Right lobe of liver (tissue), 6 donors: ENCODE results near the gene PHEX. TPM values are rescaled to one million over a fixed set of nuclear protein-coding genes. Genes with fewer than 3 reads are reported as not detected.

Experiments used
- ATAC-seq, 4 donors: fragments of 200-7000 bp; cut with Tn5 transposase; one replicate each; pipeline ENCODE4 v1.9.1; 2020; ENCODE audit warnings: mild to moderate bottlenecking in 4 of 4, moderate library complexity in 4 of 4
- DNase-seq, 3 donors: peaks; one replicate each; pipeline ENCODE4 v3.0.0-alpha.2; 2020
- H3K27ac ChIP-seq, 3 donors: fragments of 200-600 bp; one replicate each; pipeline ENCODE4 v1.8.0; 2022
- H3K27me3 ChIP-seq, 2 donors: fragments of 200-600 bp; one replicate each; pipeline ENCODE4 v1.8.0; 2022
- H3K36me3 ChIP-seq, 4 donors: fragments of 200-600 bp; sonication (generic) in 1 of 4; one replicate each; pipeline versions ENCODE4 v1.5.1 to v1.8.0; 2017 to 2022; ENCODE audit warnings: control low read depth in 1 of 4
- H3K4me1 ChIP-seq, 4 donors: fragments of 200-600 bp; sonication (generic) in 1 of 4; one replicate each; pipeline versions ENCODE4 v1.5.1 to v1.8.0; 2017 to 2022; ENCODE audit warnings: control low read depth in 1 of 4
- H3K4me3 ChIP-seq, 3 donors: fragments of 200-600 bp; one replicate each; pipeline ENCODE4 v1.8.0; 2022
- H3K9me3 ChIP-seq, 4 donors: fragments of 200-600 bp; sonication (generic) in 1 of 4; one replicate each; pipeline versions ENCODE4 v1.5.1 to v1.8.0; 2017 to 2022; ENCODE audit warnings: control low read depth in 1 of 4
- CTCF ChIP-seq, 4 donors: fragments of 200-600 bp in 3 of 4; fragments of 450-650 bp in 1 of 4; IDR thresholded peaks; one replicate each; pipeline versions ENCODE4 v1.5.1 to v1.8.0; 2016 to 2022; ENCODE audit warnings: antibody characterized with exemption in 4 of 4, mild to moderate bottlenecking in 2 of 4
- POLR2A ChIP-seq: fragments of 450-650 bp; IDR thresholded peaks from one replicate; pipeline ENCODE4 v1.6.1; 2017; ENCODE audit warnings: antibody characterized with exemption, mild to moderate bottlenecking
- WGBS: methylation state at CpG from one replicate; pipeline ENCODE4 v1.1.6; 2018; ENCODE audit warnings: low coverage, low lambda C conversion rate; ENCODE audit not compliant: insufficient coverage; ENCODE audit errors: missing lambda C conversion rate; 5-methylcytosine and 5-hydroxymethylcytosine counted together
- intact Hi-C, 2 donors: fragments of 100-400 bp; cut with DNase I; formaldehyde crosslinking; loops; one replicate each; pipeline versions ENCODE4 v1.11.2 to v1.14.1; 2022
- total RNA-seq, 6 experiments: library from RNA; depleted of rRNA in 2 of 6; stranded (reverse); fragments of >200 nt in 2 of 6; fragmentation: NEBNext Ultra II Directional in 3 of 6; extraction: Animal tissue kit (Norgen Biotek cat#: 25700) in 3 of 6; gene quantifications; one replicate each; pipeline versions ENCODE4 v1.1.0 to v1.2.4, GENCODE V29; 2016 to 2023
- donor health status: DM: no; HTN: yes; CAD: no.
- donor health status: DM: no; HTN: no; CAD: no.
- donor health status: DM: no; HTN: no; CAD: no.
- donor health status: DM: no; HTN: yes; CAD: no.
- donor health status: DM: no; HTN: yes; CAD: no.

PHEX gene
- total RNA-seq, 6 experiments from 2014 or later, result 0.13 TPM; not detected in 5

GRCh38 chrX:22035236-22035635 lies 3.1 kb downstream of the PHEX start:
- no peak for TF ChIP-seq POLR2A
- no peak for TF ChIP-seq CTCF (IDR thresholded peaks at IDR 0.05)
- no peak for ATAC-seq
- no peaks in the 10 kb centered on the region for H3K36me3 ChIP-seq
- no peak overlapping the region for H3K4me3 ChIP-seq
- no peak overlapping the region for H3K27ac ChIP-seq
- DNase-seq, result no peak
- WGBS, result 27% methylated on average over 1 of the region's 1 CpG
- intact Hi-C loops, result no loop called here
- no peaks in the 10 kb centered on the region for H3K9me3 ChIP-seq
- no peaks in the 10 kb centered on the region for H3K4me1 ChIP-seq
- H3K27me3 ChIP-seq, result no peaks in the 10 kb centered on the region

- H3K36me3 ChIP-seq, result no peaks in the 10 kb centered on the region
- 83% methylated on average over 1 of the region's 2 CpGs for WGBS
- intact Hi-C loops, result no loop called here
- H3K4me1 ChIP-seq, result no peaks in the 10 kb centered on the region
- no peak for DNase-seq
- H3K9me3 ChIP-seq, result no peaks in the 10 kb centered on the region
- H3K27me3 ChIP-seq, result no peaks in the 10 kb centered on the region
- H3K27ac ChIP-seq, result no peak overlapping the region
- ATAC-seq, result no peak
- no peak overlapping the region for H3K4me3 ChIP-seq
- no peak for TF ChIP-seq CTCF (IDR thresholded peaks at IDR 0.05)
- no peak for TF ChIP-seq POLR2A
Observed at GRCh38 chrX:22037225-22037624, 5.1 kb downstream of the PHEX start.

GRCh38 chrX:22037911-22038537 lies 5.9 kb downstream of the PHEX start:
- 78% methylated on average over 9 of the region's 13 CpGs for WGBS
- intact Hi-C loops, result no loop called here
- no peaks in the 10 kb centered on the region for H3K9me3 ChIP-seq
- no peaks in the 10 kb centered on the region for H3K4me1 ChIP-seq
- TF ChIP-seq CTCF (IDR thresholded peaks at IDR 0.05), result no peak
- TF ChIP-seq POLR2A, result no peak
- H3K4me3 ChIP-seq, result no peak overlapping the region
- no peaks in the 10 kb centered on the region for H3K36me3 ChIP-seq
- ATAC-seq, result no peak
- H3K27me3 ChIP-seq, result no peaks in the 10 kb centered on the region
- no peak overlapping the region for H3K27ac ChIP-seq
- no peak for DNase-seq

- no peak for TF ChIP-seq POLR2A
- no peak for TF ChIP-seq CTCF (IDR thresholded peaks at IDR 0.05)
- 66% methylated on average over 6 of the region's 6 CpGs for WGBS
- Histone ChIP-seq H3K27me3 (no peaks in the 10 kb centered on the region), H3K27ac (no peak overlapping the region), H3K4me1 (no peaks in the 10 kb centered on the region), H3K4me3 (no peak overlapping the region), H3K9me3 (no peaks in the 10 kb centered on the region), H3K36me3 (no peaks in the 10 kb centered on the region)
- ATAC-seq (no peak), DNase-seq (no peak)
- intact Hi-C loops, result no loop called here
Observed at GRCh38 chrX:22039541-22039940, 7.4 kb downstream of the PHEX start.

- ATAC-seq, result no peak
- no peak for TF ChIP-seq POLR2A
- no peak for TF ChIP-seq CTCF (IDR thresholded peaks at IDR 0.05)
- intact Hi-C loops, result no loop called here
- Histone ChIP-seq H3K27me3 (no peaks in the 10 kb centered on the region), H3K36me3 (no peaks in the 10 kb centered on the region), H3K4me1 (no peaks in the 10 kb centered on the region), H3K9me3 (no peaks in the 10 kb centered on the region), H3K4me3 (no peak overlapping the region), H3K27ac (no peak overlapping the region)
- 71% methylated on average over 2 of the region's 2 CpGs for WGBS
- no peak for DNase-seq
Observed at GRCh38 chrX:22040184-22040583, 8.1 kb downstream of the PHEX start.
